H1 (cell line): ENCODE measurements around the gene NUDC. TPM values are rescaled to one million over a fixed set of nuclear protein-coding genes. Genes with fewer than 3 reads are reported as not detected.

ENCODE experiments used
- CHD7 ChIP-seq: fragments of 300-600 bp; sonication (generic); IDR thresholded peaks from 2 replicates; pipeline ENCODE4 v1.7.1; 2012; ENCODE audit warnings: low read length, moderate library complexity, mild to moderate bottlenecking, inconsistent platforms; ENCODE audit not compliant: insufficient replicate concordance
- JUN ChIP-seq: IDR thresholded peaks from 2 replicates; pipeline ENCODE4 v1.6.1; 2011; ENCODE audit warnings: low read depth, mild to moderate bottlenecking, improper control_type of control experiment, low read length
- SIN3A ChIP-seq, 2 experiments: IDR thresholded peaks in 1 of 2; conservative IDR thresholded peaks in 1 of 2; 2 replicates each; pipeline ENCODE4 v1.6.1; 2011 to 2012; ENCODE audit warnings: low read length in 2 of 2, improper control_type of control experiment in 1 of 2, low read depth in 1 of 2, mild to moderate bottlenecking in 1 of 2
- polyA plus RNA-seq, 7 experiments: library from polyadenylated mRNA; depleted of rRNA in 3 of 7; stranded (reverse) in 5 of 7; unstranded in 2 of 7; fragments of >200 nt in 5 of 7; fragments of 200-250 nt in 2 of 7; gene quantifications; 1 replicate in 5 of 7; 2 replicates in 1 of 7; 4 replicates in 1 of 7; pipeline versions ENCODE4 v1.2.1 to v1.2.3, GENCODE V29; 2011 to 2013; ENCODE audit warnings: missing spikeins in 2 of 7, mixed read lengths in 2 of 7
- total RNA-seq: library from RNA; stranded (reverse); fragmentation: NEBNext Ultra II Directional; extraction: Animal tissue kit (Norgen Biotek cat#: 25700); gene quantifications from 2 replicates; pipeline ENCODE4 v1.2.1, GENCODE V29; 2021

NUDC gene
- total and polyA plus RNA-seq, 2 of the 8 experiments (the other 6 are each of a cell fraction or from before 2014, with no cell fraction given) = 43.2 to 131 TPM

DNA sequence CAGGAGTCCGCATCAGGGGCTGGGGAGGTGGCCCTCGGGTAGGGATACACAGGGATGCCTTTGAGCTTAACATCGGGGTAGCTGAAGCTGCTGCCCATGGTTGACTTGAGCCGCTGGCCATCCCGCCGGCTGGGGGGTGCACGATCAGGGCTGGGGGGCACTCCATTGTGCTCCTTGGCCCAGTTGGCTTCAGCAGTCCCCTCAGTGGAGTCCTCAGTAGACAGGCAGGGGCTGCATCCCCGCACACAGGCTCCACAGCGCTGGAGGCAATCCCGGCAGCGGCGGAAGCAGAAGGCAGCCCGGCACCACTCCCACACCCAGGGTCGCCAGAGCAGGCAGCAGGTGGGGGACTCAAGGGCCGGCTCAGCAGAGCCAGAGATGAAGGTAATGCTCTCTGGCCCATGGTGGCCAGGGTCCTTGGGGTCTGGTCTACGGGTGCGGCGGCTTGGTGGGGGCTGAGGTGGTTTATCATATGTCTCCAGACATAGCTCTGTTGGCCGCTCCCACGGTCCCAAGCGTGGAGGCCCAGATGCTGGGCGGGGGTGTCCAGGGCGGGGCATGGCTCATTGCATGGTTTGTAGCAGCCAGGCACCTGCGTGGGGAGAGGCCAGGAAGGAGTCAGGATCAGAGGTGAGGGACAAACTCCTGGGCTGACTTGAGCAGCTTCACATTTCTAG is 30.4 kb downstream of the NUDC start (continued):
- TF ChIP-seq CHD7 (no peak), SIN3A (conservative IDR thresholded peaks at IDR 0.05 in 1 of 2, IDR thresholded peaks at IDR 0.05 in 1 of 2; ENCODE audit: low read depth in 1 of 2, low read length in 2 of 2) (no peak), JUN (no peak)
